AG08395 (cell line): ENCODE data around the gene TRIM73.
"Not testable (repeated sequence)": the region's sequence is repeated elsewhere in the genome, so short reads cannot be mapped to it uniquely, and the experiment has no call there.

Source experiments
- DNase-seq: peaks from one replicate; pipeline ENCODE4 v3.0.0; 2012; ENCODE audit warnings: mixed read lengths, low spot score

The TRIM73 gene

DNA sequence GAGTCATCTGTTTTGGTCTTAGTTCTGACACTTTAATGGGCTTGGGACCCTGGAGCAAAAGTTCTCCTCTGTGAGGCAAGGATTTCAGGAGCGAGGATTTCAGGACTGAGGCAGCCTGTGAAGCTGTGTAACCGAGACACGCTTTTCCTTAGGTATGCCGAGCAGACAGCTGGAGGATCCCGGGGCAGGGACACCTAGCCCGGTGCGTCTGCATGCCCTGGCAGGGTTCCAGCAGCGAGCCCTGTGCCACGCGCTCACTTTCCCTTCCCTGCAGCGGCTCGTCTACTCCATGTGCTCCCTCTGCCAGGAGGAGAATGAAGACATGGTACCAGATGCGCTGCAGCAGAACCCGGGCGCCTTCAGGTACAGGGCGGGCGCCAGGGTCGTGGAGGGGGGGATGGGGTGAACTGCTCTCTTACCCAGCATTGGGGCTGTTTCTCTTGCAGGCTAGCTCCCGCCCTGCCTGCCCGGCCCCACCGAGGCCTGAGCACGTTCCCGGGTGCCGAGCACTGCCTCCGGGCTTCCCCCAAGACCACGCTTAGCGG is 20.5 kb downstream of the TRIM73 start:
- not testable (repeated sequence) for DNase-seq

DNA sequence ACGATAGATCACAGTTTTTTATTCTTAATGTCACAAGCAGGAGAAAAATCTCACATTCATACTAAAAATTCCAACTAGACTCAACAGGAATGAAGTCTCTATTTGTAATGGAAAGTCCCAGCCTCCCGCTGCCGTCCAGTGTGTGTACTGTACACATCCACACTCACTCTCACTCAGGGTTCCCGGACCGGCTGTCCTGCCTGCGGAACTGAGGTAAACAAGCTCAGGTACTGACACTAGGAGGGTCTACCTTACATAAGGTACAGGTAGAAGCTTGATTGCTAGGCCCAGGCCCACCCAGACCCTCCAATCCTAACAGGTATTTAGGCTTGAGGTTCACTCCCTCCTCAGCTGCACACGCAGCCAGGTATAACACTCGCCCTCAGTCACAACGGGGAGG is 21.4 kb downstream of the TRIM73 start:
- not testable (repeated sequence) for DNase-seq

DNA sequence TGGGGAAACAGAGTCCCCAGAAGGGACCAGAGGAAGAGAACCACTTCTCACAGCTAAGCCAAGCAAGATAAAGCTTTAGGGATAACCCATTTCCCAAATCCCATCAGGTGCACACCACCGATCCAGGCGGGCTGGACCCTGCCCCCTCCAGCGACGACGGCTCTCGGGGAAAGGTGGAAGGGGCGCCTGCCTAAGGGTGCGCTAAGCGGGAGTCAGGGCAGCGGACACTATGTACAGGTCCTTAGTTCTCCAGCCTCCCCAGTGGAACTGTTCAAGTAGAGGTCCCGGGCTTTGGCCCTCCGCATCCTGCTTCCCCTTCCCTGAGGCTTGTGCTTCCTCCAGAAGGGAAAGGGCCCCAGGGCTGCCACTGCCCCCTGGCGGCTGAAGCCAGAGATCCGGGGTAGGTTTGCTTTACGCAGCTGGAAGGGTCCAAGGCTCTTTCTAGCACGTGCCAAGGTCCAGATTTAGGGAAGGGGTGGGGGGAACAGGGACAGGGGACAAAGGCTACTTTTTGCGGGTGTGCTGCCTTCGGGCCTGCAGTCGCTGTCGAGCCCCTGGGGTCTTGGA is 22.9 kb downstream of the TRIM73 start:
- not testable (repeated sequence) for DNase-seq

DNA sequence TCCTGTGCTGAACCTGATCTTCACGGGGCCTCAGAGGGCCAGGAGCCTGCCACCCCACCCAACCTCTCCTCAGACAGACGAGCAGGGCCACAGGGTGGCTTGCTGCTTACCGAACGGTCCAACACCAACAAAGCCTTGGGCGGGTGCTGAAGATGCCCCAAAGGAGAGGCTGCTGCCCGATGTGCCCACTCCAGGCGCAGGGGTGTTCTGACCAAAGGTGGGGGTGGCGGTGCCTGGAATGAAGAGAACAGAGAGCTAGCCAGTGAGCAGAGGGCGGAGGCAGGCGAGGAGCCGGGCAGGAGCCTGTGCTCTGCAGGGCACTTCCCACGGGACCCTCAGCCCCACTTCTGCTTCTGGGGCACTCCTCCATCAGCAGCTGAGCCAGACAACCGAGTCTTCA is 23.8 kb downstream of the TRIM73 start:
- DNase-seq, result not testable (repeated sequence)

DNA sequence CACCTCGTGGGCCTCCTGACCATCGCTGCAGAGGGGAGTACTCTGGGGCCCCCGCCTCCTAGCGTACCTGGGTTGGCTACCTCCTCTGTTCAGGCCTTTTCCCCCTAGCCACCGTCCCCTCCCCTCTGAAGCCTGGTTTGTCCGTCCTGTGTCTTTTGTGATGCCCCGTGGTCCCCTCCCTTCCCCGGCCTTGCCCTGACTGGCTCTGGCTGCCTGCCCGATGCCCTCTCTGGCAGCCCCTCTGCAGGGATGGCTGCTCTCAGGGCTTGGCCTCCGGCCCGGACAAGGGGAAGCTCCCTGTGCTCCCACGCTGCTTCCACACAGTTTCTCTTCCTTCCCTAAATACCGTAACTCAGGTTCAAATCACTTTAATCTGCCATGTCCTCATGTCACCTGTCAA is 24.3 kb downstream of the TRIM73 start:
- DNase-seq, result not testable (repeated sequence)

DNA sequence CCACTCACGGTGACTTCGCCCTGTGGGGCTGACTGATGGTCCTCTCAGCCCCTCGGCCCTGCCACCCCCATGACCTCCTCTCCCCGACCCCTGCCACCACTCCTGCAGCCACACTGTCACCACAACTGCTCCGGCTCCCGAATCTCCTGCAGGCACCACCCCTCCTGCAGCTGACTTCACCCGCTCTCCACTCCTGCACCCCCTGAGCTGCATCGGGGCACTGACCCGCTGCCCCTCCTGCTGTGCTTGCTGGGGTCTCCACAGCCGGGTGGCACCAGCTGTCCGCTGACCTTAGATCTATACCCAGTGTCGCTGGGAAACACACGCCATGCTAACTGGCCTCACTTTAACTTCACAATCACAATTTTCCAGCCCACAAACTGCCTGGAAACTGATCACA is 24.7 kb downstream of the TRIM73 start:
- DNase-seq, result not testable (repeated sequence)

DNA sequence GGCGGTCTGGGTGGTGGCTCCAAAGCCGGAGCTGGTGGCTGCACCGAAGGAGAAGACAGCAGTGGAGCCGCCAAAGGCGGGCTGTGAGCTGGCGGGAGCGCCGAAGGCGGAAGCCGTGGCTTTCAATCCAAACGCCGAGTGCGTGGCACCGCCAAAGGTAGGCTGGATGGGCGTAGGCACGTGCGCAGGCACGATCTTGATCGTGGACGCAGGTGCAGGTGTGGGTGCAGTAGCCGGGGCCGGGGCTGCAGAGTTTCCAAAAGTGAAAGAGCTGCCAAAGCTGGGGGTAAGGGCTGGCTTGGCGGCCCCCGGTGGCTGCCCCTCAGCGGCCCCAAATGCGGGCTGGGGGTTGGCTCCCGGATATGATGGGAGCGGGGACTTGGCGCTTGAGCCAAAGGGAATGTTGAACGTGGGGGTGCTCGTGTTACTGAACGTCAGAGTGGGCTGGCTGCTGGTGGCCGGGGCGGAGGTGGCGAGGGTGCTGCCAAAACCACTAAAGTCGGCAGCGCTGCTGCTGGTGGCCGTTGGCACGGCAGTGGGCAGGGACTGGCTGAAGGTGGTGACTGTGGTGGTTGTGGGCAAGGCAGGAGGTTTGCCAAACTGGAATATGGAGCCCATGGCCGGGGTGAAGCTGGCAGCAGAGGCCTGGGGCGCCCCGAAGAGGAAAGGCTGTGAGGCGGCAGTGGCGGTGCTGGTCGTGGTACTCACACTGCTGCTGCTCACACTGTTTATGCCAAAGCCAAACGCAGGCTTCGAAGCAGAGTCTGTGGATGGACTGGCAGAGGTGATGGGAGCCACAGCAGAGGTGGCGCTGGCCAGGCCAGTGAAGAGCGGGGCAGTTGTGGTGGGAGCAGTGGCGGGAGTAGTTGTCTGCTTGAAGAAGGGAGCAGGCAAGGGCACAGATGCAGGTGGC is 26.6 kb downstream of the TRIM73 start:
- DNase-seq, result not testable (repeated sequence)

DNA sequence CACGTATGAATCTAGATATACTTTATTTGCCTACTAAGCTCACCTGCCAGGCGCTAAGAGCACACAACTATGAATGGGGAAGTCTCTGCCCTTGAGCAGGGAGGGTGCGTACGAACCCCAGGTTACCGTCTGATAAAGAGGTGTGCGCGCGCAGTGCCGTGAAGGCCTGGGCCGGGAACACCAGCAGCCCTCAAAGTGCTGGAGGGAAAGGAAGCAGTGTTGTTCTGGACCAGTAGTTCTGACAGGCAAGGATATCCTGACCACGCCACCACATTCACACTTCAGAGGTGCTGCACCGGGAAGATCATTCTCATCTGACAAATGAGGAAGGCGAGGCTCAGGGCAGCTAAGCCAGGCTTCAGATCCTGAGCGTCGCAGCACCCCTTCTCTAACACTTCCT is 28.1 kb downstream of the TRIM73 start:
- DNase-seq, result not testable (repeated sequence)

DNA sequence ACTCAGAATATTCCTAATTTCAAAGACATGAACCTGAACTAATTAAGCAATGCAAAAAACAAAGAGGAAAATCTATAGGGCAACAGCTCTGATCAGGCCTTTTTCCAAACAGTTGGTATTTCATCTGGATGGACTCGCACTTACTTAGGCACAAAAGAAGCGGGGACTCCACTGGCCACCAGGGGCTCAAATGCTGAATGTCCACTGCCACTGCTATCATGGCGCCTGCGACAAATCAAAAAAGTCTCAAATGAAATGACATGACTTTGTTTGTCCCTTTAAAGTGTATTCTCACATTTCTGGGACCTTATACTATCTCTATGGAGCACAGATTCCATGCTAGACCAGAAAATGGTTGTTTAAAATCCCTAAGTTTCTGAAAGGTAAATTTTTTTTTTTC is 43.6 kb downstream of the TRIM73 start:
- DNase-seq, result not testable (repeated sequence)

DNA sequence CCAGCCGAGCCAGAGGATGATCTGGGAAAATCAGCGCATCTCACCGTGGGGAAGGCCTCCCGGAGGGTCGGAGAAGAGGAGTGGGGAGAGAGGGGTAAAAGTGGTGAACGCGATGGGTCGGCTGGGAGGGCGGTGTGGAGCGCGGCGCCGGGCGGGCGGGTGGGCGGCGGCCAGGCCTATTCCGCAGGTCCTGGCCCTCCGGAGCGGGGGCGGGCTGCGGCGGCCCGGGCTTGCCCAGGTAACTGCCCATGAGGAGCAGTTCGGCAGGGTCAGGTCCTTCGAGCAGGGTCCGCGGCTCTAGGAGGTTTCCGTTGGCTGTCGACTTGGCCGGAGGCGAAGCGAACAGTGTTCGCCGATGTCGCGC is 46.7 kb downstream of the TRIM73 start:
- not testable (repeated sequence) for DNase-seq

DNA sequence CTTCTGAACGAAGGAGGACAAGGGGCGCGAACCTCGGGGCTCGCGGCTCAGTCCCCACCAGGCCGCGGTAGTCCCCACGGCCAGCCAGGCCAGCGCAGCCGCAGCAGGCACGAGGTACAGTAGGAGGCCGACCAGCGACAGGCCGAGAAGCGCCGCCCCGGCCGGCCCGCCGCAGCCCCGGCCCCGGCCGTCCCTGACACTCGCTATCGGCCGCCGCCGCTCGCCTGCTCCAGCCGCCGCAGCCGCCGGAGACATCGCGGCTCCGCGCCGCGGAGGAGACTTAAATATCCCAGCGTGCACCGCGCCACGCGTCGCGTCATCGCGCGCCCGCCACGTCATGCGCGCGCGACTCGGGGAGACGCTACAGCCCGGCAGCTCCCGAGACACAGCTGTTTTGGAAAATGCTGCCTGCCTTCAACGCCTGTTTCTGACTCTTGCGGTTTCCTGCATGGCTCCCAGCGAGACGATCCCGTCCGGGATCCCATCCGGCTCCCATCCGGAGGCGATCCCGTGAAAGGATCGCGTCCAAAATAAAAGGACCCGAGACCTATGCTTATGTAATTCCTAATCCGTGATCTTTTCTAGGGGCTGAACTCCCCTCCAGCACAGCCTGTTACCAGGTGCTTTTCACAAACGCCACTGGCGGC is 47.2 kb downstream of the TRIM73 start:
- not testable (repeated sequence) for DNase-seq

DNA sequence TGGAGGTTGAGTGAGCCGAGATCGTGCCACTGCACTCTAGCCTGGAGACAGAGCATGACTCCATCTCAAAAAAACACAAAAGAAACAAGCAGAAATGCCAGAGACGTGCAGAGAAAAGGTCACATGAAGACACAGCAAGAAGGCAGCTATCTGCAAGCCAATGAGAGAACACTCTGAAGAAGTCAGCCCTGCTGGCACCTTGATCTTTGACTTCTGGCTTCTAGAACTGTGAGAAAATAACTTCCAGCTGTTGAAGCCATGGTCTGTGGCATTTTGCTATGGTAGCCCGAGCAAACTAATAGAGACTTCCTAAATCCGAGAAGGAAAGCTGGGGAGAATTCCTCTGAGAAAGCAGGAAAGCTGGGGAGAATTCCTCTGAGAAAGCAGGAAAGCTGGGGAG is 54.5 kb downstream of the TRIM73 start:
- not testable (repeated sequence) for DNase-seq

DNA sequence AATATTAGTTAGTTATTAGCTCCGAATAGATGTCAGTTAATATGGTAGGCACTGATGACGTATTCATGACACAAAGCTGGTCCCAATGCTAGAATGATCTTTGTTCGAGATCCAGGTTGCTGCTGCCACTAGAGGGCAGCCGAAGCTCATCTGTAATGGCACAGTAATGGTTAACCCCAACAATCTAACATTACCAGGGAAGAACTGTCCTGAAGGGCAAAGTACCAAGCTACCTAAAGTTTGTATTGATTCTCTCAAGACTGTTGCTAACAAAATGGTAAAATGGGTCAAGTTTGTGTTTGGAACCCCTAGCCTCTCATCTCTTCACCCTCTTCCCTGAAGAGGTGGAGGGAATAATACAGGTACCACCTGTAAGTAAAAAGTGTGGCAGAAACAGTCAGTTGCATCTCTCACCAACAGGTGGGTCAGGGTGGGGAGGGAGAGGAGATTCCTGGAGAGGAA is 57.1 kb downstream of the TRIM73 start:
- not testable (repeated sequence) for DNase-seq
